ENCODE measurements around the gene MRPL41.

The MRPL41 gene

DNA sequence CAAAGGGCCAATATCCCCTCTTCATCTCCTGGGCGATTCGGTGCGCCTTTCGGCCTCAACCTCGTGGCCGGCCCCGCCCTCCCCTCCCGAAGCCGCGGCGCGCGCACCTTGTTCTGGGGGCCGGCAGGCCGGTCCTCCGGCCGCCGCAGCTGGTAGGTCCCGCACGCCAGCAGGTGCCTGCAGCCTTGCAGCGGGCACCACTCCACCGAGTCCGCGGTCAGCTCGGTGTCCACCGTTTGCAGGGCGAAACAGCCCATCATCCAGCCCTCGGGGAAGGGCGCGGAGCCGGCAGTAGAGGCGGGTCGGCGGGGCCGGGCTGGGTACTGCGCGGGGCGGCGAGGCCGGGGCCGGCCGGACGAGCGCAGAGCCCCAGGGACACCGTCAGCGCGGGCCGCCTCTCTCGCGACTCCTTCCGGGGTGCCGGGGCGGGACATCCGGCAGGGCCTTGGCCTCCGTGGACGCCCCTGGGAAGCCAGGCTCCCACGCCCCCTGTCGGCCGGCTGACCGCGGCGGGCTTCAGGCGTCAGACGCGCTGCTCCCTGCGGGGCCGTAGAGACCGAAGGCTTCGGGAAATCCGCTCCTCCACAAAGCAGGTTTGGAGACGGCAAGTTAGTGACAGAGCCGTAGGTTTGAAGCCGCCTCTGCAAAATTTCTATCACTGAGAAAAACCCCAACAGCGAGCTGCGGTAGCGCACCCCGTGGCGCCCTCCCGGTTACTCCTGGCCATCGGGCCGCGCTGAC, 27.0 kb downstream of the MRPL41 start, which contains the start of gene DPH7:
DPH7 (minus strand) TSS at position 408 of the 741 bp plus-strand sequence; CDS start at position 260, 148 bp downstream.
- H3K27ac ChIP-seq (ENCODE audit: low read length), result peak within 1 kb of the TSS; percentile 88
- H4K20me1 ChIP-seq (ENCODE audit: insufficient read depth, low read length), result peaks cover 44% of the 10 kb centered on the region
- H3K9ac ChIP-seq (ENCODE audit: low read depth, low read length), result peak within 1 kb of the TSS; percentile 99
- no peak for TF ChIP-seq EZH2 (IDR thresholded peaks at IDR 0.05; ENCODE audit: borderline replicate concordance, low read depth, low read length, severe bottlenecking)
- TF ChIP-seq, protein P1, sequence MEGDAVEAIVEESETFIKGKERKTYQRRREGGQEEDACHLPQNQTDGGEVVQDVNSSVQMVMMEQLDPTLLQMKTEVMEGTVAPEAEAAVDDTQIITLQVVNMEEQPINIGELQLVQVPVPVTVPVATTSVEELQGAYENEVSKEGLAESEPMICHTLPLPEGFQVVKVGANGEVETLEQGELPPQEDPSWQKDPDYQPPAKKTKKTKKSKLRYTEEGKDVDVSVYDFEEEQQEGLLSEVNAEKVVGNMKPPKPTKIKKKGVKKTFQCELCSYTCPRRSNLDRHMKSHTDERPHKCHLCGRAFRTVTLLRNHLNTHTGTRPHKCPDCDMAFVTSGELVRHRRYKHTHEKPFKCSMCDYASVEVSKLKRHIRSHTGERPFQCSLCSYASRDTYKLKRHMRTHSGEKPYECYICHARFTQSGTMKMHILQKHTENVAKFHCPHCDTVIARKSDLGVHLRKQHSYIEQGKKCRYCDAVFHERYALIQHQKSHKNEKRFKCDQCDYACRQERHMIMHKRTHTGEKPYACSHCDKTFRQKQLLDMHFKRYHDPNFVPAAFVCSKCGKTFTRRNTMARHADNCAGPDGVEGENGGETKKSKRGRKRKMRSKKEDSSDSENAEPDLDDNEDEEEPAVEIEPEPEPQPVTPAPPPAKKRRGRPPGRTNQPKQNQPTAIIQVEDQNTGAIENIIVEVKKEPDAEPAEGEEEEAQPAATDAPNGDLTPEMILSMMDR (IDR thresholded peaks at IDR 0.05; ENCODE audit: borderline replicate concordance, extremely low read depth, low read length, poor library complexity, severe bottlenecking), result peak; percentile 86
- peak; percentile 90 for DNase-seq
- H3K9me3 ChIP-seq (ENCODE audit: insufficient read depth, low read length, severe bottlenecking), result no peaks in the 10 kb centered on the region
- peak within 1 kb of the TSS; percentile 95 for H2AFZ ChIP-seq (ENCODE audit: low read depth, low read length)
- ATAC-seq (ENCODE audit: insufficient read depth, low read depth), result peak; percentile 97
- H3K4me1 ChIP-seq (ENCODE audit: insufficient read depth, low read length), result peaks cover 33% of the 10 kb centered on the region
- peaks cover 58% of the 10 kb centered on the region for H3K36me3 ChIP-seq (ENCODE audit: insufficient read depth, low read length)
- peak within 1 kb of the TSS; percentile 93 for H3K4me2 ChIP-seq (ENCODE audit: insufficient read depth, low read length)
- H3K79me2 ChIP-seq (ENCODE audit: insufficient read depth, low read length), result peaks cover 46% of the 10 kb centered on the region
- H3K27me3 ChIP-seq (ENCODE audit: insufficient read depth, low read length, poor library complexity), result no peaks in the 10 kb centered on the region
- H3K4me3 ChIP-seq (ENCODE audit: low read depth in 1 of 2, low read length in 2 of 2), result peak within 1 kb of the TSS; percentile 97 to 99

DNA sequence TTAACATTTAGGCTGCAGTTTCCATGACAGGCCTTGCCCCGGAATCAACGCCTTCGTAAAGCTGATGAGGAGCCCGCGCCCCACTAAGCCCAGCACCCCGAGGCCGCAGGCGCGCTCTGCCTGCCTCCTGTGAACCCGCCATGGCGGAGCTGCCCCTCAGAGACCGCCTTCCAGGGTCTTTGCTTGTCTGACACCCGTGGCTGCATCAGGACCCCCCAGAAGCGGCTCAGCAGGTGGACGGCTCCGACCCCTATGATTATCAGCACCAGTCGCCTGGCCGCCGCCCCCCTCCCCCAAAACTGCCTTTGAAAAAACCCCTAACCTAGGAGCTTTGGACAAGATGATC, 27.6 kb downstream of the MRPL41 start:
- Histone ChIP-seq H3K4me2 (ENCODE audit: insufficient read depth, low read length) (peak overlapping the region; percentile 93), H3K9me3 (ENCODE audit: insufficient read depth, low read length, severe bottlenecking) (no peaks in the 10 kb centered on the region), H3K4me3 (ENCODE audit: low read depth in 1 of 2, low read length in 2 of 2) (peak overlapping the region in 1 of 2 experiments; percentile 99; a peak in 2 of 4 replicates), H3K9ac (ENCODE audit: low read depth, low read length) (peak overlapping the region; percentile 99), H3K36me3 (ENCODE audit: insufficient read depth, low read length) (peaks cover 60% of the 10 kb centered on the region), H3K79me2 (ENCODE audit: insufficient read depth, low read length) (peaks cover 45% of the 10 kb centered on the region), H3K4me1 (ENCODE audit: insufficient read depth, low read length) (peaks cover 33% of the 10 kb centered on the region), H2AFZ (ENCODE audit: low read depth, low read length) (peak overlapping the region; percentile 76), H4K20me1 (ENCODE audit: insufficient read depth, low read length) (peaks cover 49% of the 10 kb centered on the region), H3K27ac (ENCODE audit: low read length) (peak overlapping the region; percentile 66), H3K27me3 (ENCODE audit: insufficient read depth, low read length, poor library complexity) (no peaks in the 10 kb centered on the region)
- peak; percentile 3; the same call in 2 of the 3 replicates for ATAC-seq (ENCODE audit: insufficient read depth, low read depth)
- DNase-seq, result no peak
- no peak for TF ChIP-seq EZH2 (IDR thresholded peaks at IDR 0.05; ENCODE audit: borderline replicate concordance, low read depth, low read length, severe bottlenecking)
- TF ChIP-seq, protein P1 (IDR thresholded peaks at IDR 0.05; ENCODE audit: borderline replicate concordance, extremely low read depth, low read length, poor library complexity, severe bottlenecking), result no peak

DNA sequence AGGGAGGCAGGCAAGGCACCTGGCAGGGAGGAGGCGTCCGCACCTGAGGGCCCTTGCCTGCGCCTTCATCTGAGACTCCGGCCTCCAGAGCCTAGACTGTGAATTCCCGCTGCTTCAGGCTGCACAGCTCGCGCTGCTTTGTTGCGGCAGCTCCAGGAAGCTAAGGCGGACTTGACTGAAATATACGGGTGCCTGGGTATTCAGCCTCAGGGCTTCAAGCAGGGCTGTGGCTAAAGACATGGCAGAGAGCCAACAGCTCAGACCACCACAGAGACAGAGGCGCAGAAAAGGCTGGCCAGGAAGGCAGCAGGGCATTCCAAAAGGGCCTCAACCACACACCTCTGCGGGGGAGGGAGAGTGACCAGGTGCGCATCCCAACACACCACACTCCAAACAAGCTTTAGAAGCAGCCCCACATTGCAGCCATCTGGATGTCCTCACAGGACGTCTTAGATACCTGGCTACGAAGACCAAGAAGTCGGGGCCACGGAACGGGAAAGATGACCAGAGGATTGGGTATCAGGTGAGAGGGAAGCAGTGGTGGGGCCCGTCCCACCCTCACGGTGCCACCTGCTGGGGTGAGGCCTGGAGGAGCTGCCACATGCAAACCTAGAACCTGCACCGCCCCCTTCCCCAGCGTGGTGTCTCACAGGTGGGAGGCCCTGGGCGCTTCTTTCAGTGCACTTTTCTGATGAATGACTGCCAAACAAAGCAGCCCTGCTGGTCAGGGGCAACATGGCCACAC, 28.7 kb downstream of the MRPL41 start:
- Histone ChIP-seq H3K36me3 (ENCODE audit: insufficient read depth, low read length) (peaks cover 55% of the 10 kb centered on the region), H3K4me3 (ENCODE audit: low read depth in 1 of 2, low read length in 2 of 2) (no peak overlapping the region), H3K9ac (ENCODE audit: low read depth, low read length) (no peak overlapping the region), H4K20me1 (ENCODE audit: insufficient read depth, low read length) (peaks cover 43% of the 10 kb centered on the region), H3K9me3 (ENCODE audit: insufficient read depth, low read length, severe bottlenecking) (no peaks in the 10 kb centered on the region), H3K4me2 (ENCODE audit: insufficient read depth, low read length) (no peak overlapping the region), H3K4me1 (ENCODE audit: insufficient read depth, low read length) (peaks cover 33% of the 10 kb centered on the region), H2AFZ (ENCODE audit: low read depth, low read length) (no peak overlapping the region), H3K27me3 (ENCODE audit: insufficient read depth, low read length, poor library complexity) (no peaks in the 10 kb centered on the region), H3K27ac (ENCODE audit: low read length) (no peak overlapping the region), H3K79me2 (ENCODE audit: insufficient read depth, low read length) (peaks cover 41% of the 10 kb centered on the region)
- no peak for DNase-seq
- TF ChIP-seq EZH2 (IDR thresholded peaks at IDR 0.05; ENCODE audit: borderline replicate concordance, low read depth, low read length, severe bottlenecking), result no peak
- TF ChIP-seq, protein P1 (IDR thresholded peaks at IDR 0.05; ENCODE audit: borderline replicate concordance, extremely low read depth, low read length, poor library complexity, severe bottlenecking), result no peak
- ATAC-seq (ENCODE audit: insufficient read depth, low read depth), result no peak
